Occipital lobe (tissue), 2 donors: ENCODE data around the gene C14orf132. TPM values are rescaled to one million over a fixed set of nuclear protein-coding genes. Genes with fewer than 3 reads are reported as not detected.

ENCODE experiments used
- small RNA-seq: library from RNA; depleted of rRNA; stranded (forward); fragments of <200 nt; gene quantifications from one replicate; pipeline ENCODE3, GENCODE V24; 2014
- total RNA-seq: library from RNA; depleted of rRNA; stranded (reverse); fragments of >200 nt; gene quantifications from one replicate; pipeline ENCODE4 v1.2.3, GENCODE V29; 2014

C14orf132 gene
- total RNA-seq, 1 donor from 2014 or later = 72.5 TPM

Small RNAs within 50 kb of the gene (small RNA-seq; reads per million reads assigned to genes)
- gene AL137190.1 = not detected

Other genes starting within 250 kb of the C14orf132 start
- 5.8 TPM for gene TUNAR, start 162.5 kb upstream of the C14orf132 start, total RNA-seq
- gene BDKRB2, start 165.5 kb downstream of the C14orf132 start, total RNA-seq = 0.16 TPM
- gene BDKRB1, start 216.8 kb downstream of the C14orf132 start, total RNA-seq = not detected